SK-N-SH (cell line): ENCODE measurements around the gene OGFOD2. TPM values are rescaled to one million over a fixed set of nuclear protein-coding genes. Genes with fewer than 3 reads are reported as not detected.

Source experiments
- CTCF ChIA-PET: fragments of 300-600, 350-600 bp; formaldehyde crosslinking; extraction: SDS; loops from one replicate; lab custom pipeline; 2021; lab: Yijun Ruan, JAX
- POLR2A ChIA-PET: fragments of 350-600 bp; sonication (Branson Sonifier 250); formaldehyde crosslinking; extraction: SDS; loops from one replicate; lab custom pipeline; 2020; ENCODE audit warnings: antibody characterized with exemption, inconsistent platforms; lab: Yijun Ruan, JAX
- DNase-seq: peaks from one replicate; pipeline ENCODE4 v3.0.0; 2012
- H2AFZ ChIP-seq: fragments of 200-600 bp; sonication (generic); 2 replicates; pipeline ENCODE4 v1.8.1; 2016; ENCODE audit warnings: antibody characterized with exemption, mild to moderate bottlenecking, low read depth
- H3F3A ChIP-seq: fragments of 200-600 bp; sonication (generic); replicated peaks from 2 replicates; pipeline ENCODE3; 2016; ENCODE audit warnings: antibody characterized with exemption, mild to moderate bottlenecking; ENCODE audit not compliant: insufficient read depth
- H3K27ac ChIP-seq, 2 experiments: fragments of 200-500 bp in 1 of 2; fragments of 200-600 bp in 1 of 2; sonication (Bioruptor generic) in 1 of 2; sonication (generic), shearing (Covaris generic) in 1 of 2; 2 replicates each; pipeline versions ENCODE4 v1.5.1 to v1.6.1; 2014 to 2016; ENCODE audit warnings: low read depth in 2 of 2, inconsistent platforms in 1 of 2, low read length in 1 of 2, mild to moderate bottlenecking in 1 of 2, mixed read lengths in 1 of 2
- H3K27me3 ChIP-seq: fragments of 200-600 bp; sonication (generic), shearing (Covaris generic); 2 replicates; pipeline ENCODE4 v1.6.1; 2016; ENCODE audit warnings: mixed run types; ENCODE audit not compliant: insufficient read depth
- H3K36me3 ChIP-seq, 2 experiments: fragments of 200-500 bp in 1 of 2; fragments of 200-600 bp in 1 of 2; sonication (Bioruptor generic) in 1 of 2; sonication (generic) in 1 of 2; replicated peaks in 1 of 2; 2 replicates each; pipeline versions ENCODE3 to v1.5.1; 2014 to 2016; ENCODE audit warnings: low read length in 1 of 2, mild to moderate bottlenecking in 1 of 2; ENCODE audit not compliant: insufficient read depth in 2 of 2, control insufficient read depth in 1 of 2
- H3K4me1 ChIP-seq, 2 experiments: fragments of 200-500 bp in 1 of 2; fragments of 200-600 bp in 1 of 2; sonication (Bioruptor generic) in 1 of 2; sonication (generic), shearing (Covaris generic) in 1 of 2; 2 replicates each; pipeline versions ENCODE4 v1.5.1 to v1.6.1; 2014 to 2016; ENCODE audit warnings: low read depth in 1 of 2, low read length in 1 of 2, mixed run types in 1 of 2; ENCODE audit not compliant: insufficient read depth in 2 of 2, control insufficient read depth in 1 of 2
- H3K4me2 ChIP-seq: fragments of 200-600 bp; sonication (generic), shearing (Covaris generic); 2 replicates; pipeline ENCODE4 v1.6.1; 2017; ENCODE audit warnings: mixed run types
- H3K4me3 ChIP-seq, 2 experiments: fragments of 200-500 bp in 1 of 2; fragments of 200-600 bp in 1 of 2; sonication (Bioruptor generic) in 1 of 2; sonication (generic), shearing (Covaris generic) in 1 of 2; 2 replicates each; pipeline versions ENCODE4 v1.5.1 to v1.8.1; 2014 to 2016; ENCODE audit warnings: low read depth in 2 of 2, inconsistent platforms in 1 of 2, low read length in 1 of 2, mild to moderate bottlenecking in 1 of 2, mixed read lengths in 1 of 2, moderate library complexity in 1 of 2
- H3K79me2 ChIP-seq: fragments of 200-600 bp; sonication (generic); 2 replicates; pipeline ENCODE4 v1.8.1; 2017; ENCODE audit warnings: mild to moderate bottlenecking; ENCODE audit not compliant: insufficient read depth
- H3K9ac ChIP-seq: fragments of 200-600 bp; sonication (generic); 2 replicates; pipeline ENCODE4 v1.6.1; 2017; ENCODE audit warnings: mixed run types
- H3K9me2 ChIP-seq: fragments of 200-600 bp; sonication (generic); 2 replicates; pipeline ENCODE4 v1.6.1; 2017; ENCODE audit warnings: mixed run types
- H3K9me3 ChIP-seq: fragments of 200-600 bp; sonication (generic); 2 replicates; pipeline ENCODE4 v1.6.1; 2017; ENCODE audit warnings: mixed run types, mild to moderate bottlenecking, moderate library complexity
- H4K20me1 ChIP-seq: fragments of 200-600 bp; sonication (generic); 2 replicates; pipeline ENCODE4 v1.6.1; 2017; ENCODE audit warnings: mild to moderate bottlenecking, mixed run types; ENCODE audit not compliant: insufficient read depth
- CTCF ChIP-seq: fragments of 200-600 bp; sonication (generic); IDR thresholded peaks from 2 replicates; pipeline ENCODE4 v1.6.1; 2017; ENCODE audit warnings: antibody characterized with exemption, mild to moderate bottlenecking, moderate library complexity
- EZH2phosphoT487 ChIP-seq: fragments of 200-600 bp; sonication (generic); IDR thresholded peaks from 2 replicates; pipeline ENCODE4 v1.6.1; 2017; ENCODE audit warnings: low read depth, mixed run types, mild to moderate bottlenecking, antibody characterized with exemption, moderate library complexity, borderline replicate concordance
- FOXM1 ChIP-seq: IDR thresholded peaks from 2 replicates; pipeline ENCODE4 v1.4.0; 2012; ENCODE audit warnings: low read depth, mild to moderate bottlenecking
- GATA2 ChIP-seq: sonication (generic); formaldehyde crosslinking; IDR thresholded peaks from 2 replicates; pipeline ENCODE4 v1.5.0; 2020; ENCODE audit warnings: mild to moderate bottlenecking, missing genetic modification reagents
- JUND ChIP-seq: IDR thresholded peaks from 2 replicates; pipeline ENCODE4 v1.4.0; 2012
- MAX ChIP-seq: IDR thresholded peaks from 2 replicates; pipeline ENCODE4 v1.4.0; 2012; ENCODE audit warnings: low read depth
- NRF1 ChIP-seq: IDR thresholded peaks from 2 replicates; pipeline ENCODE4 v1.6.1; 2012; ENCODE audit warnings: low read depth, mild to moderate bottlenecking, low read length
- PBX3 ChIP-seq: IDR thresholded peaks from 2 replicates; pipeline ENCODE4; 2012
- RCOR1 ChIP-seq: fragments of 150-350 bp; IDR thresholded peaks from 2 replicates; pipeline ENCODE4 v1.6.1; 2017; ENCODE audit warnings: antibody characterized with exemption, low read length
- RFX5 ChIP-seq: IDR thresholded peaks from 2 replicates; pipeline ENCODE4 v1.6.1; 2012; ENCODE audit warnings: mild to moderate bottlenecking, improper control_type of control experiment, low read length
- SMC3 ChIP-seq: IDR thresholded peaks from 2 replicates; pipeline ENCODE4 v1.6.1; 2012; ENCODE audit warnings: low read depth, low read length, improper control_type of control experiment
- TEAD4 ChIP-seq: IDR thresholded peaks from 2 replicates; pipeline ENCODE4 v1.4.0; 2012; ENCODE audit warnings: mild to moderate bottlenecking, borderline replicate concordance; ENCODE audit not compliant: insufficient read depth
- WGBS: methylation state at CpG from one replicate; pipeline ENCODE4 v1.1.6; 2017; ENCODE audit warnings: low lambda C conversion rate; 5-methylcytosine and 5-hydroxymethylcytosine counted together
- polyA plus RNA-seq, 3 experiments: library from polyadenylated mRNA; depleted of rRNA; stranded (reverse); fragments of >200 nt; gene quantifications; 2 replicates each; pipeline ENCODE4 v1.2.3, GENCODE V29; 2012
- TF ChIP-seq, protein P1 (sequence below): IDR thresholded peaks from 2 replicates; pipeline ENCODE4 v1.4.0; 2012; ENCODE audit warnings: low read depth, borderline replicate concordance

Gene OGFOD2
- polyA plus RNA-seq, 1 of the 3 experiments (the other 2 are of a cell fraction), result 22.0 TPM

DNA sequence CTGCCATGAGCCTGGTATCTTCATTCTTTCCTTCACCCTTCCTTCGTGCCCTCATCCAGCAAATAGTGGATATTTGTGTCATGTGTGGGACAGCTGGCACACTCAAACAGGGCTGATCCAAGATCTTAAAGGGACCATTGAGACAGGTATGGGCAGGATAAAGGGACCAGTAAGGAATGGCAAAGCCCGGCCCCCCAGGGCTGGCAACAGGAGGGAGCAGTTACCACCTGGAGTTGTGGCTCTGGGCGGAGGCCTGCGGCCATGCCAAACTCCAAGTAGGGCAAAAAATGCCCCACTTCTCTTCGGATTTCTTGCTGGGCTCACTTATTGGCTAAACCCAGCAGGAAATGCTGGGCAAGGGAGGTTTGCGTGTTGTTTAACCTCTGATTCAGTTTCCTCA, 2.1 kb downstream of the OGFOD2 start:
- no peaks in the 10 kb centered on the region for H3F3A ChIP-seq
- no peak overlapping the region for H3K4me3 ChIP-seq
- CTCF ChIA-PET, result interaction anchor here (0.7 kb wide), 1 partner anchor 261 kb away, joined by 3 read pairs; no protein-coding TSS in a partner anchor
- H3K4me2 ChIP-seq, result no peak overlapping the region
- H3K9ac ChIP-seq, result no peak overlapping the region
- WGBS, result 92% methylated on average over 6 of the region's 6 CpGs
- H4K20me1 ChIP-seq, result peaks cover 5% of the 10 kb centered on the region; the same call in 1 of the 2 replicates
- H3K9me2 ChIP-seq, result no peaks in the 10 kb centered on the region
- no peak for DNase-seq
- no peak overlapping the region for H3K27ac ChIP-seq
- H3K4me1 ChIP-seq, result peaks cover 13 to 36% of the 10 kb centered on the region in 2 experiments; a peak in 3 of 4 replicates
- peaks cover 79% of the 10 kb centered on the region for H3K79me2 ChIP-seq
- no peaks in the 10 kb centered on the region for H3K27me3 ChIP-seq
- H2AFZ ChIP-seq, result no peak overlapping the region
- TF ChIP-seq PBX3, result no peak
- TF ChIP-seq FOXM1, result no peak
- TF ChIP-seq RFX5, result no peak
- no peak for TF ChIP-seq EZH2phosphoT487
- no peak for TF ChIP-seq RCOR1
- no peak for TF ChIP-seq CTCF
- TF ChIP-seq MAX, result no peak
- TF ChIP-seq NRF1, result no peak
- no peak for TF ChIP-seq TEAD4
- no peaks in the 10 kb centered on the region for H3K9me3 ChIP-seq
- H3K36me3 ChIP-seq, result peaks cover 0 to 11% of the 10 kb centered on the region in 2 experiments
- POLR2A ChIA-PET, result interaction anchor here (1.3 kb wide), 1 partner anchor 8 kb away, joined by 3 read pairs; no protein-coding TSS in a partner anchor

DNA sequence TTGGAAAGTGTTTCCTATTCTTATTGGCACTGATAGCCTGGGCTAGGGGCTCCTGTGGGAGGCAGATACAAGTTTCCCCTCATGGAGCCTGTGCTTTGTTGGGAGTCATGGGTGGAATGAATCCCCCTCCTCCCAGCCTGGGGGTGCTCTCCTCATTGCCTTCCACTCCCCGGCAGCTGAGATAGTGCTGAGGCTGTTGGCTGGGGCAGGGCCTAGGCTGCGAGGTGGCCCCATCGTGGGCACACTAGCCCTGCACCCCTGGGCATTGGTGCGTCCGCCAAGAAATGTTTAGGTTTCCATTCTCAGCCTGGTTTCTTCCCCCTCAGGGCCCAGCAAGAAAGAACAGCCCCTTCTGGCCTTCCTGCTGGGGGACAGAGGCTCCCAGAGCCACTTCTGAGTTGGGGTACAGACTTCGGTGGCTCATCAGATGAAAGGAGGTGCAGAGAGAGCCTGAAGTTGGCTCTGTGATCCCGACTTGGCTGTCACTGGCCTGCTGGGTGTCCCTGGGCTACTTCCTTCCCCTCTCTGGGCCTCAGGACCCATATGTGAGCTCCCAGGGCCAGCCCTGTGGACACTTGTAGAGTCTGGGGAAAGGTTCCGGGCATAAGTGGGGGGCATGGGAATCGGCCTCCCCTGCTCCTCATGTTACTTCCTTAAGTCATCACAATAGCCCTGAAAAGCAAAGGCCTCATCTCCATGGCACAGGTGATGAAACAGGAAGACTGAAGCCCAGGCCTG, 2.8 kb downstream of the OGFOD2 start:
- Histone ChIP-seq H3K9me2 (no peaks in the 10 kb centered on the region), H3K27ac (no peak overlapping the region), H3F3A (no peaks in the 10 kb centered on the region), H3K9ac (no peak overlapping the region), H3K9me3 (no peaks in the 10 kb centered on the region), H3K4me2 (no peak overlapping the region), H4K20me1 (peaks cover 10% of the 10 kb centered on the region; the same call in 1 of the 2 replicates), H3K27me3 (no peaks in the 10 kb centered on the region), H3K79me2 (peaks cover 86% of the 10 kb centered on the region), H2AFZ (no peak overlapping the region), H3K4me1 (peaks cover 13 to 42% of the 10 kb centered on the region in 2 experiments; a peak in 3 of 4 replicates), H3K4me3 (no peak overlapping the region), H3K36me3 (peaks cover 0 to 15% of the 10 kb centered on the region in 2 experiments)
- CTCF ChIA-PET, result interaction anchor here (1.4 kb wide), 1 partner anchor 117 kb away, joined by 5 read pairs; no protein-coding TSS in a partner anchor
- no peak for TF ChIP-seq JUND
- no peak for TF ChIP-seq RFX5
- TF ChIP-seq, protein P1, sequence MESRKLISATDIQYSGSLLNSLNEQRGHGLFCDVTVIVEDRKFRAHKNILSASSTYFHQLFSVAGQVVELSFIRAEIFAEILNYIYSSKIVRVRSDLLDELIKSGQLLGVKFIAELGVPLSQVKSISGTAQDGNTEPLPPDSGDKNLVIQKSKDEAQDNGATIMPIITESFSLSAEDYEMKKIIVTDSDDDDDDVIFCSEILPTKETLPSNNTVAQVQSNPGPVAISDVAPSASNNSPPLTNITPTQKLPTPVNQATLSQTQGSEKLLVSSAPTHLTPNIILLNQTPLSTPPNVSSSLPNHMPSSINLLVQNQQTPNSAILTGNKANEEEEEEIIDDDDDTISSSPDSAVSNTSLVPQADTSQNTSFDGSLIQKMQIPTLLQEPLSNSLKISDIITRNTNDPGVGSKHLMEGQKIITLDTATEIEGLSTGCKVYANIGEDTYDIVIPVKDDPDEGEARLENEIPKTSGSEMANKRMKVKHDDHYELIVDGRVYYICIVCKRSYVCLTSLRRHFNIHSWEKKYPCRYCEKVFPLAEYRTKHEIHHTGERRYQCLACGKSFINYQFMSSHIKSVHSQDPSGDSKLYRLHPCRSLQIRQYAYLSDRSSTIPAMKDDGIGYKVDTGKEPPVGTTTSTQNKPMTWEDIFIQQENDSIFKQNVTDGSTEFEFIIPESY, result no peak
- no peak for TF ChIP-seq SMC3
- TF ChIP-seq GATA2 (CRISPR knock-in tag), result no peak
- DNase-seq, result no peak
- 80% methylated on average over 4 of the region's 9 CpGs for WGBS
- POLR2A ChIA-PET, result interaction anchor here (1.3 kb wide), 1 partner anchor 9 kb away, joined by 3 read pairs; no protein-coding TSS in a partner anchor
